ENCODE results near the gene TOX4. TPM values are rescaled to one million over a fixed set of nuclear protein-coding genes. Genes with fewer than 3 reads are reported as not detected.
A peak's percentile ranks its signal among the peaks of the same experiment; 100 is the strongest.
"Not testable (repeated sequence)": the region's sequence is repeated elsewhere in the genome, so short reads cannot be mapped to it uniquely, and the experiment has no call there.

The TOX4 gene
- 10 to 100 TPM; 63.8 to 65.1 TPM for total RNA-seq
- long read RNA-seq, full-length matches to known transcripts = 3 of 13 reads
- long read RNA-seq, partial matches to known transcripts = 7 of 13 reads
- long read RNA-seq, other reads (novel, unspliced or antisense) = 3 of 13 reads

- ATAC-seq (peak; percentile 99), DNase-seq (peak; percentile 95)
- intact Hi-C loops (cut with DNase I) = loop anchor here in 1 of 2 donors (2.0 kb wide), 2 partner anchors 20 to 92 kb away; partner anchors contain the start of genes CHD8 and SUPT16H
Observed at GRCh38 chr14:21476925-21477681, at the start of gene TOX4, which contains the start of gene RAB2B. Gene TOX4, plus strand, starts transcription at chr14:21477195. Its CDS starts 84 bp downstream, at chr14:21477279. Gene RAB2B, minus strand, starts transcription at chr14:21476959. Its CDS starts 87 bp downstream, at chr14:21476872.

DNA sequence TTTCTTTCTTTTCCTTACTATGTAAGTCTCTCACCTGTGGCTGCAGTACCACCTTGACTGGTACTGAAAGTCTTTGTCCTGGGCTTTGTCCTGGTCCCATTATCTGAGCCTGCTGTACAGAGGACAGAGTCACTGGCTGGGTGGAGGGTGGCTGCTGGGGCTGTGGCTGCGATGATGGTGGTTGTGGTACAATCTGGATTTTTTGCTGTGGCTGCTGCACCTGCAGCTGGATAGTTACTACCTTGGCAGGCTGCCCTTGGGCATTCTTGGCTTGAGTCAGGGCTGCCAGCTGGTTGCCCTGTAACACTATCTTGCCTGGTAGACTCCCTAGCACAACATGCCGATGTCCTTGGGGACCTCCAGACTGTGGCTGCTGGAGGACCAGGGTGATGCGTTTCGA, 48.1 kb upstream of the TOX4 start:
- intact Hi-C loops (cut with DNase I) = no loop called here
- ATAC-seq (peak; percentile 47 to 57), DNase-seq (no peak)

GRCh38 chr14:21431126-21431525, 45.9 kb upstream of the TOX4 start:
- ATAC-seq = no peak
- no peak for DNase-seq
- intact Hi-C loops (cut with DNase I) = no loop called here

DNA sequence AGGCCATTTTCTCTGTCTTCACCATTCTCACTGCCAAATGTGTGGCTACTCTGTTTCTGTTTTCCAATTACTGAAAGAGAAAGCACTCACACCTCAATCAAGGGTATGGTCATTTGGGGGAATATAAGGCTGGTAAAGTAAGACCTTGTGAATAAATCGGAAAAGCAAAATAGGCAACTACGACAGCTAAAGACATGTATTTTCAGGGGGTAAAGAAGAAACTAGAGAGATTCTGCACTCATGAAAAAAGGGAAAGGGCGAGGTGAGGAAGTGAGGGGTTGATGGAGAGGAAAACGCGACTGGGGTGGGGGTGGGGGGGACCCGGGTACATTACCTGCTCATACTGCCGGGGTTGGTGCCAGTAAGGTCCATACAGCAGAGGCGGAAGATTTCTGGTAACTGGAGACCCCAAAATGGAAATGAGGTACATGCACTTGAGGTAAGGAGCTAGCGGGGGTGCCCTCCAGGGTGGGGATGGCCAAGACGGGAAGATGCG, 40.4 kb upstream of the TOX4 start:
- no peak for ATAC-seq
- intact Hi-C loops (cut with DNase I) = loop anchor here in 1 of 2 donors (5.0 kb wide), 1 partner anchor 121 kb away; no protein-coding TSS in a partner anchor
- DNase-seq = no peak

DNA sequence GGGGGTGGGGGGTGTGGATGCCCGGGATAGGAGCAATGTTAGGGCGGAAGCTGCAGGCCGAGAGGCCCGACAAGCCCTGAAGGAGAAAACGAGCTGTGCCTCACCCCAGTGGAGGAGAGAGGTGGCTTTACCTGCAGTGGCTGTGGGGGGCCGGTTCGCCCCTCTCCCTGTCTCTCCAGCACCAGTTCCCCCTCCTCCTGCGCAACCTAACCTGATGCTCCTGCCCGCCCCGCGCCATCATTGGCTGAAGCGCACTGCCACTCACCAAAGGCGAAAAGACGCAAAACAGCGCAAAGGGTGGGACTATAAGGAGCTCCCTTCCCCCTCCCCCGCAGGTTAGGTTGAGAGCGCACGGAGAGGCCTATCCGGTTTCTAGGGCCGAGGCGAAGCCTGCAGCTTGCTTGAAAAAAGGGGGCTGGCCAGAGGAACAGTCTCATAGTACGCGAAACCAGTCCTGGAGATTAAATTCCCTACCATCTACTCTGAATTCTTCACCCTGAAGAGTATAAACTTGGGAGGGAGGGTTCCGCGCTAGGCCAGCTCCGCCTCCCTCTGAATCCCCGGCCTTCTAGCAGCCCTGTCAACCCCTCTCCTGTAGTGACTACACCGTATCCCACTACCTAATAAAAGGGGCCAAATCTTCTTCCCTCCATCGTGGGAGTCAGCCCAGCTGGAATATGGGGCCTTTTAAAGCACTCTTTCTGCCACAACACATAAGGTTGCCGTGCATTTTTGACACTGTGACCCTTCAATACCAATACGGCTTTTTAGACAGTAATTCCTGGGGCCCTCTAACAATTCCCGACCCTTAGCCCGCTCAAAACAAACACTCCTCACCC, 39.7 kb upstream of the TOX4 start:
- DNase-seq (peak; percentile 99), ATAC-seq (peak; percentile 100)
- intact Hi-C loops (cut with DNase I) = loop anchor here in 1 of 2 donors (5.0 kb wide), 1 partner anchor 120 kb away; no protein-coding TSS in a partner anchor

GRCh38 chr14:21440859-21441258, 36.1 kb upstream of the TOX4 start:
- intact Hi-C loops (cut with DNase I) = no loop called here
- ATAC-seq (no peak), DNase-seq (no peak)

DNA sequence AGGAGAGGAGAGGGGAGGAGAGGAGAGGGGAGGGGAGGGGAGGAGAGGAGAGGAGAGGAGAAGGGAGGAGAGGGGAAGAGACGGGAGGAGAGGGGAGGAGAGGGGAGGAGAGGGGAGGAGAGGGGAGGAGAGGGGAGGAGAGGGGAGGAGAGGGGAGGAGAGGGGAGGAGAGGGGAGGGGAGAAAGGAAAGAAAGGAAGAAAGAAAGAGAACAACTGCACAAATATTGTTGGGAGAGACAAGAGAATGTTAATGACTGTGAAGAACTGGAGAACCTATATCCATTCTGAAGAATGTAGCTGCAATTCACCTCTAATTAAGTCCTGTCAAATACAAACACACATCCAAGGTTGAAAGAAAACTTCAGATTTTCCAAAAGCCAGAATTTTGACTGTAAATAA, 34.3 kb upstream of the TOX4 start:
- intact Hi-C loops (cut with DNase I); ATAC-seq; DNase-seq: not testable (repeated sequence)

DNA sequence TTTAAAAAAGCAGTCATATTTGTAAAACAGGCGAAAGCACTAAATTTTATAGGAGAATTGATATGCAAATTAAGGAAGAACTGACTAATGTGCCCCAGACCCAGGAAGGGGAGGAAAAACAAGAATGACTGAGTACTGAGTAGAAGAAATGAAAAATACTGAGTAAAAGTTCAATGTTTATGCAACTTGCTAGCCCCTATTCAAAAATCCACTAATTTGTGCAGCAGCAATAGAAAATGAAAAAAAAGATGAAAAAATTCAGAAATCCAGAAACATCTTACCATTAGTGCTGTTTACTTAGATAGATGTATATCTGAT, 27.1 kb upstream of the TOX4 start:
- no peak for DNase-seq
- ATAC-seq = no peak
- intact Hi-C loops (cut with DNase I) = no loop called here

DNA sequence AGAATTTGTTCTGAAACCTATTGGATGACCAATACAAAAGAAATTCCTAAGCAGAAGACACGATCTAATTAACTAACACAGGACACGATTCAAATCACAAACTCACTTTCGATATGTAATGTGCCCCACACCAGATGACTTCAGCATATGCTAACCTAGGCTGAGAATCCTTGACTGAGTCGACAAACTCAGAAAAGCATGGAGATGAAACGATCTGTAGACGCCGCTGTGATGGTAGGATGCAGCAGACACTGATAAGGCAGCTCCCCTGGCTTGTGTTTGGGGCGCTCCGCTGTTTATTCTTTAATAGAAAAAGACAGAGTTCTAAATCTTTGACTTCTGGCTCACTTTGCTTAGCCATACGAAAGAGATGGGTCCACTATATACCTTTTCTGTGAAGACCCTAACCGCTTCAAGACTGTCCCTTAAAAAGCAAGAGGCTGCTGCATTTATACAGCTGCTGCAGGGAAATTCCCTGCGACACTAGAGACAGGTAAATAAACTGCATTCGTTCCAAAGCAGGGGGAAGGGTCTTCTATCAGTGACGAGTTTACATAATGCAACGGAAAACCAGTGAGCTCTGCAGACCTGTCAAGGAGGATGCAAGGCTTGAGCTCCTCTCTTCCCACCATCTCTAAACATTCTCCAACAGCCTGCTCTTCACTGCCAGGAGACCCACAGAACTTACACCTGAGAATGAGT, 22.0 kb upstream of the TOX4 start:
- ATAC-seq = no peak
- DNase-seq = no peak
- intact Hi-C loops (cut with DNase I) = no loop called here

- intact Hi-C loops (cut with DNase I) = no loop called here
Observed at GRCh38 chr14:21455592-21455911, 21.4 kb upstream of the TOX4 start.

GRCh38 chr14:21455912-21456667, 20.9 kb upstream of the TOX4 start, which contains the start of gene CHD8:
Gene CHD8, minus strand, starts transcription at chr14:21456123. Its CDS starts 24,480 bp downstream, at chr14:21431643.
- intact Hi-C loops (cut with DNase I) = loop anchor here in 1 of 2 donors (2.0 kb wide), 1 partner anchor 21 kb away; the partner anchor contains the start of genes RAB2B and TOX4
- ATAC-seq = peak; percentile 99 to 100

More at GRCh38 chr14:21455592-21455911, 21.4 kb upstream of the TOX4 start:
- no peak for DNase-seq
- peak; percentile 25 to 44 for ATAC-seq

GRCh38 chr14:21467616-21468015, 9.4 kb upstream of the TOX4 start:
- no peak for ATAC-seq
- DNase-seq = no peak
- intact Hi-C loops (cut with DNase I) = no loop called here

More at GRCh38 chr14:21455912-21456667, 20.9 kb upstream of the TOX4 start, which contains the start of gene CHD8:
- peak; percentile 100 for DNase-seq

DNA sequence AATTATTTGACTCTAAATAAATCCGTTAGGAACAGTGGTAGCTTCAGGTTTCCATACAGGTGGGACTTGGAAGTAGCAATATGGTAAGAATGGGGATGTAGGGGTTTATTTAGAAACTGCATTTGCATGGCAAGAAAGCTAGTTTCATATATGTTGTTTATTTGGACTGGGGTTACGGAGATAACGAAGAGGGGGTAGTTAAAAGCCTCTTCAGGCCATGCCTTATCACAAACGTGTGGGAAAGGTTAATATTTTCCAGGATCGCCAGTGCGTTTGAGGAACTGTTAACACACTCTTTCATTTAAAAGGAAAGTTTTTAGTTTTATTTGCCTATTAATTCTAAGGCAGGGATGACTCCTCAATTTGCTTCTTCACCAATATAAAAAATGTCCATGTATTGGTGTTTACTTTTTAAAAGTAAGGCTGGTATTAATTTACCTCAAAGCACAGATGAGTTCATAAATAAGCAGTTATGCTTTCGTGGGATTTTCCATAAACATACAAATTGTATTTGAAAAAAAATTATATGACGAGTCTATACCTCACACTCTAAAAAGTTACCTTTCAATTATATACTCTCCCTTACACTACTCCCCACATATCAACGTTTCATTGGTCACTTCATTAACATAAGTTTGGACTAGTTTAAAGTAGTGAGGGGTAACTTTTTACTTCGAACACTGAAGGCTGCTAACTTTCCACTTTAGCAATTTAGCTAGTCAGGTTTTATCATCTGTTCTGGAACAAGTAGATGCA, 1.1 kb upstream of the TOX4 start:
- DNase-seq = no peak
- ATAC-seq = peak in 1 of 2 donors; percentile 14
- intact Hi-C loops (cut with DNase I) = loop anchor here in 1 of 2 donors (2.0 kb wide), 2 partner anchors 19 to 91 kb away; partner anchors contain the start of genes CHD8 and SUPT16H

- intact Hi-C loops (cut with DNase I) = loop anchor here in 1 of 2 donors (2.0 kb wide), 2 partner anchors 20 to 92 kb away; partner anchors contain the start of genes CHD8 and SUPT16H
- peak; percentile 85 to 94 for ATAC-seq
- DNase-seq = peak; percentile 88
Observed at GRCh38 chr14:21476523-21476924, 471 bp upstream of the TOX4 start.

DNA sequence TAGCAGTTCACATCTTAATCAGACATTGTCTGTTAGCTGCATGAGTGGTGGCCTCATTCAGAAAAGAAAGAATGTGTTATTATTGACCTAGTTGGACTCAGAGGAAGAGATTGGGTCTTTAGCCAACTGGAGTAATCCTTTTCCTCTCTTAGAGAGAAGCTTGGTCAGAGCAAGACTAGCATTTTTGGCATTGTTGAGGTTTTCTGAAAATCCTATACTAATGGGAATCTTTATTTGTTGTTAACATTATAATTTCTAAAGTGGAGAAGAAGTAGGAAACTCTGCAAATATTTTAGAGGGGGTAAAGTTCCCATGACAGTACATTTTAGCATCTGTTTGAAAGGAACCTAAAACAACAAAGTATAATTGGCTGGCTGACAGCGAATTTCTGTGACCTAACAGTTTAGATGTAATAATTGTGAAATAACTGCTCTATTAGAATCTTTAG, 9.7 kb downstream of the TOX4 start:
- DNase-seq (no peak), ATAC-seq (no peak)
- intact Hi-C loops (cut with DNase I) = no loop called here

DNA sequence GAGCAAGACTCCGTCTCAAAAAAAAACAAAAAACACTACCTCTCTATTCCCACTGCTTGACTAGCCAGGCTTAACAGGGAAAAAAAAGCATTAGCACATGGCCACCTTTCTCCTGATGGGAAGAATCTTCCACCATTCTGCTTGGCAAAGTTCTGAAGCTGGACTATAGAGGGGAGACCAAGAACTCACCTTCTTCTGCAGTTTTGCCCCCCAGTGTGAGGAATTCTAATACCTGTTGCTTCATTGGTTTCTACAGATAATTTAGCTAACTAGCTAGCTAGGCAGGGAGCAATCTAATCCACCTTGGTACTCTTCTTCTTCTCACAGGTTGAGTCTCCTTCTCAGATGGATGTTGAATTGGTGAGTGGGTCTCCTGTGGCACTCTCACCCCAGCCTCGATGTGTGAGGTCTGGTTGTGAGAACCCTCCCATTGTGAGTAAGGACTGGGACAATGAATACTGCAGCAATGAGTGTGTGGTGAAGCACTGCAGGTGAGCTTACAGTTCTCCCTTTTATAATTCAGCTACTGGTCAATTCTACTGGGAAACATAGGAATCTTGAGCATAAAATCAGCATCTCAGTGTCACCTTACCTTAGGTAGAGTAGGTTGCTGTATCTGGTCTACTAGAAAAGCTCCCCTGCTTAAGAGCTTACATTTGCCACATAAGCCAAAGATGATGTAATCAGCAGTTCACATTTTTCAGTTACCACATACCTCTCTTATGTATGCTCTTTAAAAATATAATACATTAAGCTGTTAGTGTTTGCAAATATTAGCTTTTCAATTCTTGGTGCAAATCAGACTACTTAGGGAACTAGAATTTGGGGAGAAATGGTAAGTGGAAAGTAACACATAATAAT, 18.1 kb downstream of the TOX4 start:
- intact Hi-C loops (cut with DNase I) = loop anchor here in 1 of 2 donors (5.0 kb wide), 1 partner anchor 62 kb away; no protein-coding TSS in a partner anchor
- DNase-seq (no peak), ATAC-seq (no peak)
